A549 (cell line): Measurements from ENCODE around the gene ARHGEF11. TPM values are rescaled to one million over a fixed set of nuclear protein-coding genes. Genes with fewer than 3 reads are reported as not detected.

Source experiments
- ATAC-seq, 2 experiments: fragments of 200-7000 bp in 1 of 2; fragments of >200 bp in 1 of 2; cut with Nextera tagmentation in 1 of 2; cut with Tn5 transposase in 1 of 2; 3 replicates each; pipeline versions ENCODE4 v1.8.0 to v1.9.1; 2018 to 2020; ENCODE audit warnings: mild to moderate bottlenecking in 1 of 2, moderate library complexity in 1 of 2
- CTCF ChIA-PET: fragments of 300-600 bp; sonication (Branson Sonifier 250); formaldehyde crosslinking; extraction: SDS; loops from one replicate; lab custom pipeline; 2021; ENCODE audit warnings: antibody characterized with exemption, inconsistent platforms; lab: Yijun Ruan, JAX
- POLR2A ChIA-PET: fragments of 350-600 bp; formaldehyde crosslinking; extraction: SDS; loops from one replicate; lab custom pipeline; 2021; ENCODE audit warnings: antibody characterized with exemption, inconsistent platforms; lab: Yijun Ruan, JAX
- DNase-seq, 2 experiments: peaks; one replicate each; pipeline versions ENCODE4 v3.0.0 to v3.0.0-alpha.2; 2011 to 2016; ENCODE audit warnings: low read depth in 1 of 2, low spot score in 1 of 2
- FAIRE-seq: peaks from 2 replicates; lab custom pipeline; 2011; peaks lifted over from hg19 to GRCh38; lab: Jason Lieb, UNC
- H3K27ac ChIP-seq, 2 experiments: fragments of >200 bp; sonication (Bioruptor Twin); formaldehyde crosslinking; 3 replicates each; pipeline ENCODE4 v1.5.1; 2016 to 2017
- H3K4me1 ChIP-seq: fragments of >200 bp; sonication (Bioruptor Twin); formaldehyde crosslinking; 3 replicates; pipeline ENCODE4 v1.6.1; 2016
- H3K4me2 ChIP-seq: fragments of >200 bp; sonication (Bioruptor Twin); formaldehyde crosslinking; 3 replicates; pipeline ENCODE4 v1.6.1; 2016
- H3K4me3 ChIP-seq: fragments of >200 bp; sonication (Bioruptor Twin); formaldehyde crosslinking; 3 replicates; pipeline ENCODE4 v1.5.1; 2016
- H3K9me3 ChIP-seq: fragments of >200 bp; sonication (Bioruptor Twin); formaldehyde crosslinking; 3 replicates; pipeline ENCODE4 v1.6.1; 2016
- BHLHE40 ChIP-seq: IDR thresholded peaks from 2 replicates; pipeline ENCODE4 v1.6.1; 2012; ENCODE audit warnings: low read depth, low read length, inconsistent platforms
- CBX8 ChIP-seq: fragments of 200-600 bp; sonication (generic); IDR thresholded peaks from 2 replicates; pipeline ENCODE4 v1.6.1; 2016
- CEBPB ChIP-seq, 2 experiments: fragments of >200 bp in 1 of 2; sonication (Bioruptor Twin) in 1 of 2; formaldehyde crosslinking in 1 of 2; IDR thresholded peaks; 2 replicates each; pipeline ENCODE4 v1.6.1; 2012 to 2016
- EHMT2 ChIP-seq: fragments of 200-600 bp; sonication (generic); IDR thresholded peaks from 2 replicates; pipeline ENCODE4 v1.6.1; 2016; ENCODE audit warnings: antibody characterized with exemption, low read depth, mild to moderate bottlenecking, moderate library complexity
- EP300 ChIP-seq, 2 experiments: fragments of >200 bp; sonication (Bioruptor Twin); formaldehyde crosslinking; IDR thresholded peaks; 2 replicates in 1 of 2; 3 replicates in 1 of 2; pipeline ENCODE4 v1.6.1; 2016 to 2017
- FOSB ChIP-seq: fragments of 250-450 bp; sonication (Bioruptor Pico); IDR thresholded peaks from 2 replicates; pipeline ENCODE4 v1.5.0; 2020; ENCODE audit warnings: mild to moderate bottlenecking, moderate library complexity
- FOXS1 ChIP-seq: fragments of 250-450 bp; sonication (Bioruptor Pico); IDR thresholded peaks from 2 replicates; pipeline ENCODE4 v1.5.0; 2020; ENCODE audit warnings: mild to moderate bottlenecking, moderate library complexity
- GATA3 ChIP-seq: IDR thresholded peaks from 2 replicates; pipeline ENCODE4 v1.6.1; 2012; ENCODE audit warnings: borderline replicate concordance
- HDAC2 ChIP-seq: fragments of 200-600 bp; sonication (generic); IDR thresholded peaks from 2 replicates; pipeline ENCODE4 v1.6.1; 2016
- HEYL ChIP-seq: fragments of 250-450 bp; sonication (Bioruptor Pico); IDR thresholded peaks from 2 replicates; pipeline ENCODE4 v1.8.0; 2021; ENCODE audit warnings: mild to moderate bottlenecking, moderate library complexity
- JUN ChIP-seq, 2 experiments: fragments of >200 bp; sonication (Bioruptor Twin); formaldehyde crosslinking; IDR thresholded peaks; 2 replicates in 1 of 2; 3 replicates in 1 of 2; pipeline ENCODE4 v1.6.1; 2016 to 2017
- JUNB ChIP-seq: fragments of >200 bp; sonication (Bioruptor Twin); formaldehyde crosslinking; IDR thresholded peaks from 2 replicates; pipeline ENCODE4 v1.6.1; 2016
- KDM1A ChIP-seq: fragments of 200-600 bp; sonication (generic); IDR thresholded peaks from 2 replicates; pipeline ENCODE4 v1.6.1; 2016; ENCODE audit warnings: low read depth, mild to moderate bottlenecking
- KDM5A ChIP-seq: fragments of 200-600 bp; sonication (generic); IDR thresholded peaks from 2 replicates; pipeline ENCODE4 v1.6.1; 2016; ENCODE audit warnings: antibody characterized with exemption, mild to moderate bottlenecking
- MAFK ChIP-seq: fragments of 450-650 bp; IDR thresholded peaks from 2 replicates; pipeline ENCODE4 v1.6.1; 2014; ENCODE audit not compliant: partially characterized antibody
- MYC ChIP-seq: IDR thresholded peaks from 2 replicates; pipeline ENCODE4 v1.6.1; 2012; ENCODE audit warnings: mild to moderate bottlenecking, inconsistent platforms, low read length, improper control_type of control experiment, borderline replicate concordance
- NR3C1 ChIP-seq: fragments of >200 bp; sonication (Bioruptor Twin); formaldehyde crosslinking; IDR thresholded peaks from 3 replicates; pipeline ENCODE4 v1.6.1; 2017
- PHF8 ChIP-seq: fragments of 200-600 bp; sonication (generic); IDR thresholded peaks from 2 replicates; pipeline ENCODE4 v1.6.1; 2016; ENCODE audit warnings: low read depth, mild to moderate bottlenecking, antibody characterized with exemption, moderate library complexity, borderline replicate concordance
- POLR2AphosphoS2 ChIP-seq: conservative IDR thresholded peaks from 2 replicates; pipeline ENCODE4 v1.6.1; 2012; ENCODE audit warnings: low read length, improper control_type of control experiment, inconsistent platforms
- RAD21 ChIP-seq, 2 experiments: fragments of >200 bp in 1 of 2; sonication (Bioruptor Twin) in 1 of 2; formaldehyde crosslinking in 1 of 2; IDR thresholded peaks in 1 of 2; conservative IDR thresholded peaks in 1 of 2; 2 replicates in 1 of 2; 3 replicates in 1 of 2; pipeline ENCODE4 v1.6.1; 2012 to 2018; ENCODE audit warnings: inconsistent platforms in 1 of 2
- RFX5 ChIP-seq: fragments of 450-650 bp; IDR thresholded peaks from 2 replicates; pipeline ENCODE4 v1.7.1; 2014; ENCODE audit warnings: antibody characterized with exemption, mild to moderate bottlenecking, moderate library complexity
- RNF2 ChIP-seq: fragments of 200-600 bp; sonication (generic); IDR thresholded peaks from 2 replicates; pipeline ENCODE4 v1.6.1; 2016; ENCODE audit warnings: low read depth, mild to moderate bottlenecking, antibody characterized with exemption, moderate library complexity, borderline replicate concordance
- SREBF2 ChIP-seq: fragments of 450-650 bp; IDR thresholded peaks from 2 replicates; pipeline ENCODE4 v1.6.1; 2014; ENCODE audit warnings: mild to moderate bottlenecking, moderate library complexity
- TP53 ChIP-seq: fragments of 250-450 bp; sonication (Bioruptor Pico); IDR thresholded peaks from 2 replicates; pipeline ENCODE4 v1.5.0; 2021; ENCODE audit warnings: mild to moderate bottlenecking, moderate library complexity
- ZC3H11A ChIP-seq: fragments of 450-650 bp; IDR thresholded peaks from 2 replicates; pipeline ENCODE4 v1.6.1; 2014; ENCODE audit warnings: antibody characterized with exemption, mild to moderate bottlenecking
- WGBS: methylation state at CpG from one replicate; pipeline ENCODE4 v1.1.6; 2017; ENCODE audit errors: missing lambda C conversion rate; 5-methylcytosine and 5-hydroxymethylcytosine counted together
- polyA plus RNA-seq, 4 experiments: library from polyadenylated mRNA; depleted of rRNA in 3 of 4; stranded (reverse); fragments of >200 nt; fragmentation: RNase III in 1 of 4; extraction: RNeasy Plus Mini Kit Qiagen cat#74134 plus additional on column Dnase treatment in 1 of 4; gene quantifications; 2 replicates in 3 of 4; 3 replicates in 1 of 4; pipeline ENCODE4 v1.2.3, GENCODE V29; 2011 to 2017
- TF ChIP-seq, protein P1 (sequence below): fragments of 450-650 bp; IDR thresholded peaks from 2 replicates; pipeline ENCODE4 v1.6.1; 2014; ENCODE audit warnings: antibody characterized with exemption
- TF ChIP-seq, protein P2 (sequence below): fragments of >200 bp; sonication (Bioruptor Twin); formaldehyde crosslinking; IDR thresholded peaks from 2 replicates; pipeline ENCODE4 v1.6.1; 2016
- TF ChIP-seq, protein P3 (sequence below): fragments of 150-350 bp; IDR thresholded peaks from 2 replicates; pipeline ENCODE4 v1.6.1; 2014; ENCODE audit warnings: low read depth, mild to moderate bottlenecking, low read length

Gene ARHGEF11
- polyA plus RNA-seq, 2 of the 4 experiments (the other 2 are of a cell fraction), result 15.7 to 17.1 TPM

DNA sequence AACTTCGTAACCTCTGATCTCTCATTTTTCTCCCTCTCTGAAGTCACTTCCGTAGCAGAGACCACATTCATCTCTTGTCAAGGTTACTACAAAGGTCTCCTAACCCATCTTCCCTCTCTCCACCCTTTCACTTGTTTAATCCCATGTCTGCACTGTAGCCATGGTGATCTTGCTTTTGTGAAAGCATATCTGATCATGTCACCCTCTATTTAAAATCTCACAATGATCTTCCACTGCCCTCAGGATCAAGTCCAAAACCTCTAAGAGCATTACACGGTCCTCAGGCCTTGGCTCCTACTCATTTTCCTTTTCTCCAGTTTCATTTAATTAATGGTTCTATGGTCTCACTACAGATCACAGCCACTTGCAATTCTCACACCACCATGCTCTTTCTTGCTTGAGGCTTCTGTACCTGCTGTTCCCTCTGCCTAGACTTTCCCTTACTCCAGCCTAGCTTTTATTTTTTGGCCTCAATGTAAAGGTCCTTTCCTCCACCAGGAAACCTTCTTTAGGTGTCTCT, 12.1 kb downstream of the ARHGEF11 start:
- Histone ChIP-seq H3K4me2 (no peak overlapping the region), H3K27ac (no peak overlapping the region), H3K4me1 (no peaks in the 10 kb centered on the region), H3K4me3 (no peak overlapping the region), H3K9me3 (no peaks in the 10 kb centered on the region)
- CTCF ChIA-PET, result interaction anchor here (1.4 kb wide), 1 partner anchor 8 kb away, joined by 3 read pairs; no protein-coding TSS in a partner anchor
- no peak for ATAC-seq
- POLR2A ChIA-PET, result no interaction called here
- no peak for FAIRE-seq
- TF ChIP-seq, protein P1, sequence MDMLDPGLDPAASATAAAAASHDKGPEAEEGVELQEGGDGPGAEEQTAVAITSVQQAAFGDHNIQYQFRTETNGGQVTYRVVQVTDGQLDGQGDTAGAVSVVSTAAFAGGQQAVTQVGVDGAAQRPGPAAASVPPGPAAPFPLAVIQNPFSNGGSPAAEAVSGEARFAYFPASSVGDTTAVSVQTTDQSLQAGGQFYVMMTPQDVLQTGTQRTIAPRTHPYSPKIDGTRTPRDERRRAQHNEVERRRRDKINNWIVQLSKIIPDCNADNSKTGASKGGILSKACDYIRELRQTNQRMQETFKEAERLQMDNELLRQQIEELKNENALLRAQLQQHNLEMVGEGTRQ, result no peak
- TF ChIP-seq KDM5A (no peak), FOSB (CRISPR knock-in tag) (no peak), POLR2AphosphoS2 (no peak), CEBPB (IDR thresholded peaks at IDR 0.05) (no peak)
- DNase-seq, result no peak
- 95% methylated on average over 3 of the region's 3 CpGs for whole genome bisulfite sequencing

DNA sequence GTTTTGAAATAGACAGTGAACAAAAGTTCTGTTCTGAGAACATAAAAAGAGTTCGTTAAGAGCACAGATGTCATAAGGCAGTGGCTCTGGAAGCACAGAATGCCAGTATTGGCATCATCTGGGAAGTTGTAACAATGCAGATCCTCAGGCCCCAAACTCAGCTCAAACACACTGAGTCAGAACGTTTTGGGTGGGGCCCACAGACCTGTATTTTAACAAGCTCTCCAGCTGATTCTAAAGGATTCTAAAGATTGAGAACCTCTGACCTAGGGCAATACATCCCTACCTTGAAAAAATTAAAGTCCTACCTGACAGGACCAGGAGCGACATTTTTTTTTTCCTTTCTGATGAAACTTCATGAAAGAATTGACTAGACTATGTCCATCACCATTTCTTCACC, 13.2 kb downstream of the ARHGEF11 start:
- Histone ChIP-seq H3K4me3 (no peak overlapping the region), H3K9me3 (no peaks in the 10 kb centered on the region), H3K4me2 (no peak overlapping the region), H3K4me1 (no peaks in the 10 kb centered on the region), H3K27ac (no peak overlapping the region)
- WGBS, result 72% methylated on average over 3 of the region's 3 CpGs
- POLR2A ChIA-PET, result no interaction called here
- ATAC-seq (no peak), FAIRE-seq (no peak), DNase-seq (no peak)
- CTCF ChIA-PET, result no interaction called here
- TF ChIP-seq, protein P2, sequence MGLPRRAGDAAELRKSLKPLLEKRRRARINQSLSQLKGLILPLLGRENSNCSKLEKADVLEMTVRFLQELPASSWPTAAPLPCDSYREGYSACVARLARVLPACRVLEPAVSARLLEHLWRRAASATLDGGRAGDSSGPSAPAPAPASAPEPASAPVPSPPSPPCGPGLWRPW, result no peak
- no peak for TF ChIP-seq SREBF2

DNA sequence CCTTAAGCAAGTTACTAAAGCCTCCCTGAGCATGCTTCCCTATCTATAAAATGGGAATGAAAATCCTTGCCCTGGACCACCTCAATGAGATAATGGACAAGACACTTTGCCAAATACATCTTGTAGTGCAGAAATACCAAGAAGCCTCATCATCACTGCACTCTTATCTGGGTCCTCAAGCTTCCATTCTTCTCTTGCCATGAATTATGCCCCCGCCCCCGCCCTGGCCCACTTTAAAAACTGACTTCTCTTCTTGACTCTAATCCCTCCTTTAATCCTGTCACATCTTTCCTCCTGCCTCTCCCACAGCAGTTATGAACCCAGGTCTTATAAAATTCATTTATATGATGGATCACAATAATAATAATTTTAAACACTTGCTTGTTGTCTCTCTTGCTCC, 14.8 kb downstream of the ARHGEF11 start:
- 70% methylated on average over 2 of the region's 2 CpGs for WGBS
- DNase-seq, result no peak
- no peak for FAIRE-seq
- Histone ChIP-seq H3K27ac (no peak overlapping the region), H3K9me3 (no peaks in the 10 kb centered on the region)
- ATAC-seq, result no peak
- TF ChIP-seq ZC3H11A, result no peak
- TF ChIP-seq PHF8, result no peak
- no peak for TF ChIP-seq NR3C1
- TF ChIP-seq, all 56 proteins: peak for 0
- ChIA-PET CTCF (interaction anchor here (0.6 kb wide), 1 partner anchor 39 kb away, joined by 3 read pairs; no protein-coding TSS in a partner anchor), POLR2A (no interaction called here)
- no peaks in the 10 kb centered on the region for H3K4me1 ChIP-seq
- no peak overlapping the region for H3K4me2 ChIP-seq
- no peak overlapping the region for H3K4me3 ChIP-seq

DNA sequence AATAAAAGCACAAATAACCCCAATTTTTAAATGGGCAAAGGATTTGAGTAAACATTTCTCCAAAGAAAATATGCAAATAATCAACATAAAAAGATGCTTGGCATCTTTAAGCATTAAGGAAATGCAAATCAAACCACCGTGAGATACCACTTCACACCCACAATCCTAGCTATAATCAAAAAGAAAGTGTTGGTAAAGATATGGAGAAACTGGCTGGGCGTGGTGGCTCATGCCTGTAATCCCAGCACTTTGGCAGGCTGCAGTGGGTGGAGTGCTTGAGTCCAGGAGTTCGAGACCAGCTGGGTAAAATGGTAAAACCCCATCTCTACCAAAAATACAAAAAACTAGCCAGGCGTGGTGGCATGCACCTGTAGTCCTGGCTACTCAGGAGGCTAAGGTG, 16.9 kb downstream of the ARHGEF11 start:
- WGBS, result 91% methylated on average over 4 of the region's 4 CpGs
- no peaks in the 10 kb centered on the region for H3K4me1 ChIP-seq
- no peak overlapping the region for H3K27ac ChIP-seq
- TF ChIP-seq EP300 (IDR thresholded peaks at IDR 0.05), result no peak
- TF ChIP-seq FOXS1 (CRISPR knock-in tag), result no peak
- TF ChIP-seq TP53 (CRISPR knock-in tag), result no peak
- TF ChIP-seq EHMT2, result no peak
- ChIA-PET CTCF (interaction anchor here (0.8 to 1.3 kb wide), 4 partner anchors 10 to 128 kb away, joined by 3 to 4 read pairs (median 3); no protein-coding TSS in a partner anchor), POLR2A (no interaction called here)
- ATAC-seq (no peak), DNase-seq (no peak), FAIRE-seq (no peak)
- H3K4me3 ChIP-seq, result no peak overlapping the region
- peaks cover 2% of the 10 kb centered on the region; the same call in 1 of the 3 replicates for H3K9me3 ChIP-seq
- no peak overlapping the region for H3K4me2 ChIP-seq

DNA sequence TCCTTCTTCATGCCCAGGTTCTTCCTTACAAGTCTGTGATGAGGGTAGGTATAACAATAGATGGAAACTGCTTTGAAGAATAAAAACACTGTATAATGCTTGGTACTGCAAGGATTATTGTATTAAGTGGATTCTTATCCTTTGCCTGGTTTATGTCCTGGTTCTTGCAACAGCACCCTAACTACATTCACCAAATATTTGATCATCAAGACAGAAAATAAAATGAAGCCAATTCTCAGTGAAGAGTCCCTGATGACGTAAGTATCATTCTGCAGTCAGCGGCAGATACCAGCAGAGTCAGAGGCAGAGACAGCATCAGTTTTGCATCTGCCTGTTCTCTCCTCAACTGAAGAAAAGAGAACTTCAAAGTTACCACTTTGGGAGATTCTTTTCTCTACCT, 19.7 kb downstream of the ARHGEF11 start:
- no peak overlapping the region for H3K4me2 ChIP-seq
- DNase-seq, result no peak
- ATAC-seq, result no peak
- H3K4me3 ChIP-seq, result no peak overlapping the region
- 93% methylated on average over 2 of the region's 2 CpGs for WGBS
- CTCF ChIA-PET, result interaction anchor here (1.0 to 1.1 kb wide), 2 partner anchors 8 to 11 kb away, joined by 3 read pairs; no protein-coding TSS in a partner anchor
- FAIRE-seq, result no peak
- H3K9me3 ChIP-seq, result peaks cover 19% of the 10 kb centered on the region
- H3K4me1 ChIP-seq, result no peaks in the 10 kb centered on the region
- H3K27ac ChIP-seq, result no peak overlapping the region
- POLR2A ChIA-PET, result no interaction called here
- TF ChIP-seq BHLHE40, result no peak
- no peak for TF ChIP-seq MAFK
- TF ChIP-seq CBX8, result no peak
- TF ChIP-seq RNF2, result no peak
- TF ChIP-seq RAD21 (conservative IDR thresholded peaks at IDR 0.05 in 1 of 2, IDR thresholded peaks at IDR 0.05 in 1 of 2), result no peak
- TF ChIP-seq JUNB, result no peak
- TF ChIP-seq EP300 (IDR thresholded peaks at IDR 0.05), result no peak
- no peak for TF ChIP-seq RFX5
- TF ChIP-seq, protein P3, sequence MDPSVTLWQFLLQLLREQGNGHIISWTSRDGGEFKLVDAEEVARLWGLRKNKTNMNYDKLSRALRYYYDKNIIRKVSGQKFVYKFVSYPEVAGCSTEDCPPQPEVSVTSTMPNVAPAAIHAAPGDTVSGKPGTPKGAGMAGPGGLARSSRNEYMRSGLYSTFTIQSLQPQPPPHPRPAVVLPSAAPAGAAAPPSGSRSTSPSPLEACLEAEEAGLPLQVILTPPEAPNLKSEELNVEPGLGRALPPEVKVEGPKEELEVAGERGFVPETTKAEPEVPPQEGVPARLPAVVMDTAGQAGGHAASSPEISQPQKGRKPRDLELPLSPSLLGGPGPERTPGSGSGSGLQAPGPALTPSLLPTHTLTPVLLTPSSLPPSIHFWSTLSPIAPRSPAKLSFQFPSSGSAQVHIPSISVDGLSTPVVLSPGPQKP, result no peak
- TF ChIP-seq KDM1A, result no peak
- no peak for TF ChIP-seq JUN (IDR thresholded peaks at IDR 0.05)
- no peak for TF ChIP-seq GATA3
- TF ChIP-seq HEYL, result no peak
- TF ChIP-seq, protein P2, result no peak
- TF ChIP-seq HDAC2, result no peak
- TF ChIP-seq MYC, result no peak
